HepG2 (cell line): ENCODE data around the gene TM9SF3. TPM values are rescaled to one million over a fixed set of nuclear protein-coding genes. Genes with fewer than 3 reads are reported as not detected.

Experiments
- ATAC-seq: fragments of 200-7000 bp; cut with Tn5 transposase; 3 replicates; pipeline ENCODE4 v1.9.1; 2020; ENCODE audit warnings: mild to moderate bottlenecking, moderate library complexity
- BruUV-seq: library from RNA; stranded (reverse); fragments of 400-500 nt; replicated peaks from 2 replicates; lab custom pipeline; 2021; lab: Mats Ljungman, UMichigan
- CTCF ChIA-PET: fragments of 300-600 bp; formaldehyde crosslinking; extraction: SDS; loops from one replicate; lab custom pipeline; 2021; ENCODE audit warnings: low total read pairs, inconsistent platforms, low intra/inter-chr PET ratio; lab: Yijun Ruan, JAX
- POLR2A ChIA-PET: fragments of 350-600 bp; sonication (Branson Sonifier 250); formaldehyde crosslinking; loops from one replicate; lab custom pipeline; 2020; ENCODE audit warnings: antibody characterized with exemption, inconsistent platforms; lab: Yijun Ruan, JAX
- DNase-seq: peaks from one replicate; pipeline ENCODE4 v3.0.0-alpha.2; 2015; ENCODE audit warnings: low spot score
- FAIRE-seq: peaks from 3 replicates; lab custom pipeline; 2011; peaks lifted over from hg19 to GRCh38; lab: Jason Lieb, UNC
- H2AFZ ChIP-seq: one replicate; pipeline ENCODE4 v1.6.1; 2011; ENCODE audit warnings: low read length, inconsistent platforms
- H3K27ac ChIP-seq: fragments of 300-600 bp; 3 replicates; pipeline ENCODE4 v1.8.0; 2011; ENCODE audit warnings: mixed run types, mild to moderate bottlenecking, mixed read lengths, low read length, inconsistent platforms; ENCODE audit not compliant: insufficient read depth; ENCODE audit errors: extremely low read length
- H3K27me3 ChIP-seq, 2 experiments: fragments of 200-600 bp in 1 of 2; 2 replicates in 1 of 2; 3 replicates in 1 of 2; pipeline versions ENCODE4 v1.6.0 to v1.8.0; 2011; ENCODE audit warnings: low read length in 2 of 2, mild to moderate bottlenecking in 2 of 2, moderate library complexity in 2 of 2, inconsistent platforms in 1 of 2; ENCODE audit not compliant: insufficient read depth in 2 of 2, control insufficient read depth in 1 of 2
- H3K36me3 ChIP-seq, 2 experiments: fragments of 200-600 bp in 1 of 2; replicated peaks in 1 of 2; 2 replicates in 1 of 2; 3 replicates in 1 of 2; pipeline versions ENCODE4 v1.5.1 to v1.8.0; 2011; ENCODE audit warnings: low read length in 2 of 2, inconsistent platforms in 1 of 2; ENCODE audit not compliant: insufficient read depth in 2 of 2, control insufficient read depth in 1 of 2
- H3K4me1 ChIP-seq: 2 replicates; pipeline ENCODE4 v1.5.1; 2012; ENCODE audit warnings: low read length, inconsistent platforms; ENCODE audit not compliant: insufficient read depth
- H3K4me2 ChIP-seq: 2 replicates; pipeline ENCODE4 v1.6.0; 2011; ENCODE audit warnings: low read depth, low read length, inconsistent platforms
- H3K4me3 ChIP-seq, 3 experiments: fragments of 200-600 bp in 1 of 3; sonication (generic), shearing (Covaris generic) in 1 of 3; replicated peaks in 1 of 3; 2 replicates each; pipeline ENCODE4 v1.5.1; 2011 to 2016; ENCODE audit warnings: low read length in 3 of 3, inconsistent platforms in 2 of 3, low read depth in 2 of 3, mild to moderate bottlenecking in 2 of 3, control low read depth in 1 of 3, mixed read lengths in 1 of 3; ENCODE audit not compliant: insufficient read depth in 1 of 3
- H3K79me2 ChIP-seq: one replicate; pipeline ENCODE4 v1.6.1; 2011; ENCODE audit warnings: low read length, inconsistent platforms; ENCODE audit not compliant: insufficient read depth
- H3K9ac ChIP-seq: 2 replicates; pipeline ENCODE4 v1.6.0; 2011; ENCODE audit warnings: mild to moderate bottlenecking, low read depth, low read length, inconsistent platforms; ENCODE audit not compliant: insufficient read depth
- H3K9me3 ChIP-seq: 2 replicates; pipeline ENCODE4 v1.5.1; 2012; ENCODE audit warnings: mild to moderate bottlenecking, low read length
- H4K20me1 ChIP-seq: 2 replicates; pipeline ENCODE4 v1.6.0; 2011; ENCODE audit warnings: inconsistent platforms, mild to moderate bottlenecking, low read length, moderate library complexity; ENCODE audit not compliant: insufficient read depth
- EHMT2 ChIP-seq: fragments of 200-600 bp; sonication (generic); IDR thresholded peaks from 2 replicates; pipeline ENCODE4 v1.7.0; 2017; ENCODE audit warnings: antibody characterized with exemption, low read depth, low read length, borderline replicate concordance
- FOXK2 ChIP-seq: fragments of 450-650 bp; IDR thresholded peaks from 2 replicates; pipeline ENCODE4 v1.6.1; 2016
- SMAD9 ChIP-seq: sonication (generic); formaldehyde crosslinking; IDR thresholded peaks from 2 replicates; pipeline ENCODE4 v1.5.1; 2020; ENCODE audit warnings: mild to moderate bottlenecking, missing genetic modification reagents
- ZIK1 ChIP-seq: sonication (generic); formaldehyde crosslinking; IDR thresholded peaks from 2 replicates; pipeline ENCODE4 v1.5.0; 2020; ENCODE audit warnings: mild to moderate bottlenecking, low read depth, missing genetic modification reagents, borderline replicate concordance
- ZNF136 ChIP-seq: sonication (generic); formaldehyde crosslinking; IDR thresholded peaks from 2 replicates; pipeline ENCODE4 v1.8.1; 2022; ENCODE audit warnings: low read depth, mild to moderate bottlenecking, moderate library complexity, missing genetic modification reagents
- WGBS: methylation state at CpG from one replicate; pipeline ENCODE4 v1.1.6; 2017; ENCODE audit warnings: low lambda C conversion rate; 5-methylcytosine and 5-hydroxymethylcytosine counted together
- in situ Hi-C: cut with HindIII; loops from 2 replicates; pipeline ENCODE4 v1.10.0; 2017; ENCODE audit warnings: low pct_unique_long_range_greater_than_20kb; ENCODE audit not compliant: extremely low pct_ligation_motif_present
- intact Hi-C: fragments of 100-400 bp; cut with micrococcal nuclease; formaldehyde crosslinking; loops from one replicate; pipeline ENCODE4 v1.10.0; 2022; ENCODE audit not compliant: unreplicated experiment
- polyA plus RNA-seq, 8 experiments: library from polyadenylated mRNA; depleted of rRNA in 3 of 8; stranded (reverse) in 7 of 8; unstranded in 1 of 8; fragments of >200 nt; fragmentation: Illumina TruSeq in 4 of 8; extraction: Trizol in 4 of 8; gene quantifications; 2 replicates each; pipeline versions ENCODE4 v1.2.1 to v1.2.3, GENCODE V29; 2011 to 2016; ENCODE audit warnings: low read depth in 4 of 8, missing spikeins in 1 of 8, mixed read lengths in 1 of 8; ENCODE audit not compliant: insufficient read depth in 1 of 8
- total RNA-seq, 5 experiments: library from RNA; depleted of rRNA; stranded (reverse); fragments of >200 nt; fragmentation: Illumina TruSeq; extraction: Trizol; gene quantifications; 2 replicates each; pipeline ENCODE4 v1.2.3, GENCODE V29; 2016; ENCODE audit warnings: low read depth in 1 of 5
- TF ChIP-seq, protein P1 (sequence below): sonication (generic); formaldehyde crosslinking; IDR thresholded peaks from 2 replicates; pipeline ENCODE4 v1.5.0; 2020; ENCODE audit warnings: missing genetic modification reagents
- TF ChIP-seq, protein P2 (sequence below): sonication (generic); formaldehyde crosslinking; IDR thresholded peaks from 2 replicates; pipeline ENCODE4 v1.8.1; 2023; ENCODE audit warnings: missing genetic modification reagents, inconsistent platforms, borderline replicate concordance
- TF ChIP-seq, protein P3 (sequence below): sonication (generic); formaldehyde crosslinking; IDR thresholded peaks from 2 replicates; pipeline ENCODE4 v1.4.0; 2020; ENCODE audit warnings: missing genetic modification reagents

TM9SF3 gene
- total and polyA plus RNA-seq, 2 of the 13 experiments (the other 11 are each of a cell fraction or from before 2014, with no cell fraction given): 43.8 to 120 TPM

DNA sequence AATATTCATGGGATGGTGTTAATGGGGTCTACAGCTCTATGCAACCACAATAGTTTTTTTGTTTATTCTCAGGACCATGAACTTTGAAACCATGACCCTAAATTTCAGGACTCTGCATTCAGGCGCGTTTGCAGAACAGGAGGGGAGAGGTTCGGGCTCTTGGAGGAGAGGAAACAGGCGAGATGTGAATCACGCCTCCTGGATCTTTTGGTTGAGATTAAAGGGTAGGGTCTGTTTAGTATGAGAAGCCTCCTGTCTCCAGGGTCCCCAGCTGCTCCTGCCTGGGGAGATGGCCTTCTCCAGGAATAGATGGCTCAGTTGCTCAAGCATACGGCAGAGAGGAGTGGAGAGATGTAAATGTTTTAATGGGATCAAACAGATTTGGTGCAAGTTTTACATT, 91.3 kb downstream of the TM9SF3 start (continued):
- TF ChIP-seq SMAD9 (CRISPR knock-in tag) (no peak), FOXK2 (no peak), ZIK1 (CRISPR knock-in tag) (no peak)

DNA sequence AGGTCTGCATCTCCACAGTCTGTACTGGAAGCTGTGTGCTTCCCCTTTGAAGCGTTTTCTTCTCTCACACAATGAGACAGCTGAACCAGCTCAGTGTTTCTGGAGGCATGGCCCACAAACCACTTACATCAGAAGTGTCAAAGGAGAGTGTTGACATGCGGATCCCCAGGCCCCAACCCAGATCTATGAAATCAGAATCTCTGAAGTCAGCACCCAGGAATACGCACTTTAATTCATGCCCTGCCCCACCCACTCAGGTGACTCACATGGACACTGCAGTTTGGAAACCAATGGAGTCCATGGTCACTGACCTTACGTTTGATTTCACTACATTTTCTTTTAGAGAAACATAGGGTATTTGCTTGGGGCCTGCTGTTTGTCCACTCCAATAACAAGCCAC, 92.1 kb downstream of the TM9SF3 start:
- intact Hi-C loops: no loop called here
- no peak overlapping the region for H3K9ac ChIP-seq
- H3K27me3 ChIP-seq: peaks cover 5 to 33% of the 10 kb centered on the region in 2 experiments; a peak in 4 of 5 replicates
- H3K4me1 ChIP-seq: no peaks in the 10 kb centered on the region
- H3K9me3 ChIP-seq: no peaks in the 10 kb centered on the region
- ChIA-PET CTCF (no interaction called here), POLR2A (no interaction called here)
- no peak overlapping the region for H3K4me2 ChIP-seq
- no TSS peak for BruUV-seq
- H3K36me3 ChIP-seq: no peaks in the 10 kb centered on the region
- TF ChIP-seq EHMT2: no peak
- TF ChIP-seq, protein P1, sequence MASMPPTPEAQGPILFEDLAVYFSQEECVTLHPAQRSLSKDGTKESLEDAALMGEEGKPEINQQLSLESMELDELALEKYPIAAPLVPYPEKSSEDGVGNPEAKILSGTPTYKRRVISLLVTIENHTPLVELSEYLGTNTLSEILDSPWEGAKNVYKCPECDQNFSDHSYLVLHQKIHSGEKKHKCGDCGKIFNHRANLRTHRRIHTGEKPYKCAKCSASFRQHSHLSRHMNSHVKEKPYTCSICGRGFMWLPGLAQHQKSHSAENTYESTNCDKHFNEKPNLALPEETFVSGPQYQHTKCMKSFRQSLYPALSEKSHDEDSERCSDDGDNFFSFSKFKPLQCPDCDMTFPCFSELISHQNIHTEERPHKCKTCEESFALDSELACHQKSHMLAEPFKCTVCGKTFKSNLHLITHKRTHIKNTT (CRISPR knock-in tag): no peak
- no peak for TF ChIP-seq ZNF136 (CRISPR knock-in tag)
- TF ChIP-seq, protein P2, sequence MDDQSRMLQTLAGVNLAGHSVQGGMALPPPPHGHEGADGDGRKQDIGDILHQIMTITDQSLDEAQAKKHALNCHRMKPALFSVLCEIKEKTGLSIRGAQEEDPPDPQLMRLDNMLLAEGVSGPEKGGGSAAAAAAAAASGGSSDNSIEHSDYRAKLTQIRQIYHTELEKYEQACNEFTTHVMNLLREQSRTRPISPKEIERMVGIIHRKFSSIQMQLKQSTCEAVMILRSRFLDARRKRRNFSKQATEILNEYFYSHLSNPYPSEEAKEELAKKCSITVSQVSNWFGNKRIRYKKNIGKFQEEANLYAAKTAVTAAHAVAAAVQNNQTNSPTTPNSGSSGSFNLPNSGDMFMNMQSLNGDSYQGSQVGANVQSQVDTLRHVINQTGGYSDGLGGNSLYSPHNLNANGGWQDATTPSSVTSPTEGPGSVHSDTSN (CRISPR knock-in tag): no peak
- TF ChIP-seq, protein P3, sequence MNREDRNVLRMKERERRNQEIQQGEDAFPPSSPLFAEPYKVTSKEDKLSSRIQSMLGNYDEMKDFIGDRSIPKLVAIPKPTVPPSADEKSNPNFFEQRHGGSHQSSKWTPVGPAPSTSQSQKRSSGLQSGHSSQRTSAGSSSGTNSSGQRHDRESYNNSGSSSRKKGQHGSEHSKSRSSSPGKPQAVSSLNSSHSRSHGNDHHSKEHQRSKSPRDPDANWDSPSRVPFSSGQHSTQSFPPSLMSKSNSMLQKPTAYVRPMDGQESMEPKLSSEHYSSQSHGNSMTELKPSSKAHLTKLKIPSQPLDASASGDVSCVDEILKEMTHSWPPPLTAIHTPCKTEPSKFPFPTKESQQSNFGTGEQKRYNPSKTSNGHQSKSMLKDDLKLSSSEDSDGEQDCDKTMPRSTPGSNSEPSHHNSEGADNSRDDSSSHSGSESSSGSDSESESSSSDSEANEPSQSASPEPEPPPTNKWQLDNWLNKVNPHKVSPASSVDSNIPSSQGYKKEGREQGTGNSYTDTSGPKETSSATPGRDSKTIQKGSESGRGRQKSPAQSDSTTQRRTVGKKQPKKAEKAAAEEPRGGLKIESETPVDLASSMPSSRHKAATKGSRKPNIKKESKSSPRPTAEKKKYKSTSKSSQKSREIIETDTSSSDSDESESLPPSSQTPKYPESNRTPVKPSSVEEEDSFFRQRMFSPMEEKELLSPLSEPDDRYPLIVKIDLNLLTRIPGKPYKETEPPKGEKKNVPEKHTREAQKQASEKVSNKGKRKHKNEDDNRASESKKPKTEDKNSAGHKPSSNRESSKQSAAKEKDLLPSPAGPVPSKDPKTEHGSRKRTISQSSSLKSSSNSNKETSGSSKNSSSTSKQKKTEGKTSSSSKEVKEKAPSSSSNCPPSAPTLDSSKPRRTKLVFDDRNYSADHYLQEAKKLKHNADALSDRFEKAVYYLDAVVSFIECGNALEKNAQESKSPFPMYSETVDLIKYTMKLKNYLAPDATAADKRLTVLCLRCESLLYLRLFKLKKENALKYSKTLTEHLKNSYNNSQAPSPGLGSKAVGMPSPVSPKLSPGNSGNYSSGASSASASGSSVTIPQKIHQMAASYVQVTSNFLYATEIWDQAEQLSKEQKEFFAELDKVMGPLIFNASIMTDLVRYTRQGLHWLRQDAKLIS (CRISPR knock-in tag): no peak
- FAIRE-seq (no peak), DNase-seq (no peak), ATAC-seq (no peak)
- no peak overlapping the region for H3K27ac ChIP-seq
- no peak overlapping the region for H2AFZ ChIP-seq
- 0% methylated on average over 3 of the region's 4 CpGs for WGBS
- in situ Hi-C loops: no loop called here
- no peak overlapping the region for H3K4me3 ChIP-seq
- no peaks in the 10 kb centered on the region for H4K20me1 ChIP-seq
- H3K79me2 ChIP-seq: no peaks in the 10 kb centered on the region
